Smooth muscle cell (in vitro differentiated cells): ENCODE data around the gene FBXL14. TPM values are rescaled to one million over a fixed set of nuclear protein-coding genes. Genes with fewer than 3 reads are reported as not detected.
"Not testable (repeated sequence)": the region's sequence is repeated elsewhere in the genome, so short reads cannot be mapped to it uniquely, and the experiment has no call there.

Experiments used
- DNase-seq: peaks from one replicate; lab custom pipeline; 2025; ENCODE audit not compliant: unreplicated experiment; lab: John Stamatoyannopoulos, UW
- H2AFZ ChIP-seq: fragments of 200-600 bp; sonication (generic); 2 replicates; pipeline ENCODE4 v1.6.0; 2016; ENCODE audit warnings: antibody characterized with exemption, low read depth, mild to moderate bottlenecking
- H3F3A ChIP-seq: fragments of 200-600 bp; sonication (generic); 2 replicates; pipeline ENCODE4 v1.6.0; 2017; ENCODE audit warnings: antibody characterized with exemption, low read depth
- H3K27ac ChIP-seq: fragments of 200-600 bp; sonication (generic); 2 replicates; pipeline ENCODE4 v1.5.1; 2016; ENCODE audit warnings: low read depth, mild to moderate bottlenecking
- H3K27me3 ChIP-seq: fragments of 200-600 bp; sonication (generic); 2 replicates; pipeline ENCODE4 v1.6.1; 2016; ENCODE audit warnings: low read depth, mild to moderate bottlenecking
- H3K36me3 ChIP-seq: fragments of 200-600 bp; sonication (generic); 2 replicates; pipeline ENCODE4 v1.5.1; 2016; ENCODE audit warnings: low read depth
- H3K4me1 ChIP-seq: fragments of 200-600 bp; sonication (generic); 2 replicates; pipeline ENCODE4 v1.5.1; 2016; ENCODE audit warnings: low read depth
- H3K4me2 ChIP-seq: fragments of 200-600 bp; sonication (generic); 2 replicates; pipeline ENCODE4 v1.6.0; 2016; ENCODE audit warnings: mild to moderate bottlenecking
- H3K4me3 ChIP-seq: fragments of 200-600 bp; sonication (generic); 2 replicates; pipeline ENCODE4 v1.5.1; 2016; ENCODE audit warnings: mild to moderate bottlenecking
- H3K79me2 ChIP-seq: fragments of 200-600 bp; sonication (generic); 2 replicates; pipeline ENCODE4 v1.6.0; 2016; ENCODE audit warnings: low read depth, mild to moderate bottlenecking
- H3K9ac ChIP-seq: fragments of 200-600 bp; sonication (generic); 2 replicates; pipeline ENCODE4 v1.6.0; 2016; ENCODE audit warnings: low read depth
- H3K9me3 ChIP-seq: fragments of 200-600 bp; sonication (generic); replicated peaks from 2 replicates; pipeline ENCODE4 v1.5.1; 2016; ENCODE audit warnings: low read depth
- H4K20me1 ChIP-seq: fragments of 200-600 bp; sonication (generic); 2 replicates; pipeline ENCODE4 v1.6.0; 2016; ENCODE audit warnings: low read depth
- WGBS: methylation state at CpG from one replicate; pipeline ENCODE4 v1.1.7; 2016; ENCODE audit warnings: low lambda C conversion rate; 5-methylcytosine and 5-hydroxymethylcytosine counted together
- polyA plus RNA-seq: library from polyadenylated mRNA; unstranded; fragments of >200 nt; fragmentation: Nextera tagmentation; extraction: Ambion mirVana; gene quantifications from 2 replicates; pipeline ENCODE4 v1.2.1, GENCODE V29; 2016
- total RNA-seq: library from RNA; depleted of rRNA; stranded (reverse); fragments of >200 nt; gene quantifications from 2 replicates; pipeline ENCODE4 v1.2.3, GENCODE V29; 2014
- TF ChIP-seq, protein P1 (sequence below): fragments of 200-600 bp; sonication (generic); IDR thresholded peaks from 2 replicates; pipeline ENCODE4 v1.5.1; 2017; ENCODE audit warnings: borderline replicate concordance, mild to moderate bottlenecking, antibody characterized with exemption; ENCODE audit not compliant: insufficient read depth, poor library complexity, severe bottlenecking

Gene FBXL14
- total and polyA plus RNA-seq, 2 experiments from 2014 or later, result 5.0 to 9.3 TPM

DNA sequence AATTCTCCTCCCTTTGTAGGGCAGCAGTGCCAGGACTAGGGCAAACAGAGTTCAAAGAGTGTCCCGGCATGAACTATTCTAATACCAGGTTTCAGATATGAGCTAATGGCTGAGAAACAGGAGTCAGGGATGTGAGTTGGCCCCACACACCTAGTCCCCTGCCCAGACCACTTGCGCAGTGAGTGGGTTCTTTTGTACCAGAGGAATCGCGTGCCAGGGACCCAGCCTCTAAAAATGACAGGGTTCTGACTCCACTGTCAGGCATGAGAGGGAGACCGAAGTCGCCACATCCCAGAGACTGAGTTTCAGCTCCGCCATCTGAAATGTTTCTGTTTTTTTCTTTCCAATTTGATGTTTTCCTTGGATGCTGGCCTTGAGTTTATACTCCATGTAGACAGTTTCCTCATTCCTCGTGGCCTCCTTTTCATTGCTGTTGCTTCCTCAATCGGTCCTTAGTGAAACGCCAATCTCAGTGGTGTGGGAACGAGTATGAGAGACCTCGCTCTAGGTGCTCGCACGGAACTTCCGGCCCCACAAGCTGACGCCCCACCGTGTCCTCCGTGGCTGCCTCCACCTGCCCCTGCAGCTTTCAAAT lies 31.5 kb downstream of the FBXL14 start:
- Histone ChIP-seq H3K9ac (no peak overlapping the region), H2AFZ (no peak overlapping the region), H3K4me1 (peaks cover 18% of the 10 kb centered on the region), H3K27me3 (peaks cover 49% of the 10 kb centered on the region), H3K79me2 (no peaks in the 10 kb centered on the region), H3K9me3 (no peaks in the 10 kb centered on the region), H3F3A (no peaks in the 10 kb centered on the region), H3K4me2 (no peak overlapping the region), H3K36me3 (no peaks in the 10 kb centered on the region), H4K20me1 (peaks cover 67% of the 10 kb centered on the region), H3K27ac (no peak overlapping the region), H3K4me3 (no peak overlapping the region)
- WGBS, result 96% methylated on average over 18 of the region's 18 CpGs
- TF ChIP-seq, protein P1, sequence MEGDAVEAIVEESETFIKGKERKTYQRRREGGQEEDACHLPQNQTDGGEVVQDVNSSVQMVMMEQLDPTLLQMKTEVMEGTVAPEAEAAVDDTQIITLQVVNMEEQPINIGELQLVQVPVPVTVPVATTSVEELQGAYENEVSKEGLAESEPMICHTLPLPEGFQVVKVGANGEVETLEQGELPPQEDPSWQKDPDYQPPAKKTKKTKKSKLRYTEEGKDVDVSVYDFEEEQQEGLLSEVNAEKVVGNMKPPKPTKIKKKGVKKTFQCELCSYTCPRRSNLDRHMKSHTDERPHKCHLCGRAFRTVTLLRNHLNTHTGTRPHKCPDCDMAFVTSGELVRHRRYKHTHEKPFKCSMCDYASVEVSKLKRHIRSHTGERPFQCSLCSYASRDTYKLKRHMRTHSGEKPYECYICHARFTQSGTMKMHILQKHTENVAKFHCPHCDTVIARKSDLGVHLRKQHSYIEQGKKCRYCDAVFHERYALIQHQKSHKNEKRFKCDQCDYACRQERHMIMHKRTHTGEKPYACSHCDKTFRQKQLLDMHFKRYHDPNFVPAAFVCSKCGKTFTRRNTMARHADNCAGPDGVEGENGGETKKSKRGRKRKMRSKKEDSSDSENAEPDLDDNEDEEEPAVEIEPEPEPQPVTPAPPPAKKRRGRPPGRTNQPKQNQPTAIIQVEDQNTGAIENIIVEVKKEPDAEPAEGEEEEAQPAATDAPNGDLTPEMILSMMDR, result no peak
- DNase-seq, result no peak

DNA sequence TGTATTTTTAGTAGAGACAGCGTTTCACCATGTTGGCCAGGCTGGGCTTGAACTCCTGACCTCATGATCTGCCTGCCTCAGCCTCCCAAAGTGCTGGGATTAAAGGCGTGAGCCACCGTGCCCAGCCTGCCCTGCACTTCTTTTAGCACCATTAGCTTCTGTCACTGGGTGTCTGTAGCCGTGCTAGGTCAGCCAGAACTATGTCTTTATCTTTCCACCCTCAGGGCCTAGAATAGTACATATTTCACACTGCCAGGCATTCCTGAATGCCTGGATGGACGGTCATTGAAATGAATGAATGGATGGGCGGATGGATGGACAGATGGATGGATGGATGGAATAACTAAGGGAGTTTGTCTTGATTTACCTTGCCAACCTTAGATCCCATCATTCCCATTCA lies 33.7 kb downstream of the FBXL14 start:
- no peak overlapping the region for H2AFZ ChIP-seq
- peaks cover 46% of the 10 kb centered on the region for H4K20me1 ChIP-seq
- no peaks in the 10 kb centered on the region for H3K9me3 ChIP-seq
- H3K36me3 ChIP-seq, result no peaks in the 10 kb centered on the region
- no peak overlapping the region for H3K4me3 ChIP-seq
- DNase-seq, result no peak
- WGBS, result 79% methylated on average over 6 of the region's 6 CpGs
- H3K4me2 ChIP-seq, result no peak overlapping the region
- H3K79me2 ChIP-seq, result no peaks in the 10 kb centered on the region
- H3F3A ChIP-seq, result no peaks in the 10 kb centered on the region
- H3K27ac ChIP-seq, result no peak overlapping the region
- peaks cover under 1% of the 10 kb centered on the region for H3K4me1 ChIP-seq
- peaks cover 27% of the 10 kb centered on the region for H3K27me3 ChIP-seq
- no peak overlapping the region for H3K9ac ChIP-seq
- TF ChIP-seq, protein P1, result no peak

DNA sequence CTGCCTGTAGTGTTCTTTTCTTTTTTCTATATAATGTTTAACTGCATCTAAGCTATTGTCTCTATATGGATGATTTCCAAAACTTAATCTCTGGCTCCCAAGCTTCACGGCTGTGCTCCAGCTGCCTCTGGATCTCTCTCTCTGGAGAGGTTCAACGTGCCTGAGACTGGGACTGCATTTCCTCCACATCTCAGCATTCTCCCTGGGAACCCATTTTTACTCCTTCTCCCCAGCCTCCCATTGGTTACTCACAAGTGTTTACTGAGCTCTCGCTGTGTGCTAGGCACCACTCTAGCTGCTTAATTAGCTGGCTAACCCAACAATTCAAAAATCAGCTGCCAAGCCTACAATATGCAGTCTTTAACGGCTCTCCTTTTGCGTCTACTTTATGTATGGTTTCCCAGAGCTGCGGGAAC lies 34.7 kb downstream of the FBXL14 start:
- DNase-seq, result no peak
- H3K4me2 ChIP-seq, result no peak overlapping the region
- H3K36me3 ChIP-seq, result no peaks in the 10 kb centered on the region
- 84% methylated on average over 6 of the region's 6 CpGs for WGBS
- TF ChIP-seq, protein P1, result no peak
- no peak overlapping the region for H2AFZ ChIP-seq
- no peak overlapping the region for H3K27ac ChIP-seq
- no peaks in the 10 kb centered on the region for H3K4me1 ChIP-seq
- no peak overlapping the region for H3K4me3 ChIP-seq
- peaks cover 38% of the 10 kb centered on the region for H4K20me1 ChIP-seq
- H3F3A ChIP-seq, result no peaks in the 10 kb centered on the region
- no peaks in the 10 kb centered on the region for H3K9me3 ChIP-seq
- no peaks in the 10 kb centered on the region for H3K79me2 ChIP-seq
- no peak overlapping the region for H3K9ac ChIP-seq
- peaks cover 19% of the 10 kb centered on the region for H3K27me3 ChIP-seq

DNA sequence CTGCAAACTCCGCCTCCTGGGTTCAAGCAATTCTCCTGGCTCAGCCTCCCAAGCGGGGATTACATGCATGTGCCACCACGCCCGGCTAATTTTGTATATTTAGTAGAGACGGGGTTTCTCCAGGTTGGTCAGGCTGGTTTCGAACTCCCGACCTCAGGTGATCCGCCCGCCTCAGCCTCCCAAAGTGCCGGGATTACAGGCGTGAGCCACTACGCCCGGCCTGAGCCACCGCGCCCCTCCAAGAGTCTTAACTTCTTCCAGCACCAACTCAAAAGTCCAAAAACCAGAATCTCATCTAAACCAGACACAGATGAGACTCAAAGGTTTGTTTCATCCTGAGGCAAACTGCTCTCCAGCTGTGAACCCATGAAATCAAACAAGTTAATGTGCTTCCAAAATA lies 36.3 kb downstream of the FBXL14 start:
- H2AFZ ChIP-seq, H3K4me2 ChIP-seq, H3K9me3 ChIP-seq, H3K4me1 ChIP-seq, H3K4me3 ChIP-seq, H3K9ac ChIP-seq, H3K27ac ChIP-seq, DNase-seq, H3K79me2 ChIP-seq, H3F3A ChIP-seq, H3K36me3 ChIP-seq: not testable (repeated sequence)
- Histone ChIP-seq H3K27me3 (peaks cover 17% of the 10 kb centered on the region), H4K20me1 (peaks cover 34% of the 10 kb centered on the region)
- 90% methylated on average over 11 of the region's 15 CpGs for WGBS
